ENCODE measurements around the gene RAD51B.

GRCh38 chr14:68735856-68736255 lies 916.3 kb downstream of the RAD51B start:
- TF ChIP-seq CTCF (IDR thresholded peaks at IDR 0.05; ENCODE audit: insufficient read depth, low read length) (no peak), POLR2AphosphoS5 (IDR thresholded peaks at IDR 0.05; ENCODE audit: low read depth) (no peak), GABPA (IDR thresholded peaks at IDR 0.05; ENCODE audit: low read depth) (no peak)
- TF ChIP-seq, protein P1, sequence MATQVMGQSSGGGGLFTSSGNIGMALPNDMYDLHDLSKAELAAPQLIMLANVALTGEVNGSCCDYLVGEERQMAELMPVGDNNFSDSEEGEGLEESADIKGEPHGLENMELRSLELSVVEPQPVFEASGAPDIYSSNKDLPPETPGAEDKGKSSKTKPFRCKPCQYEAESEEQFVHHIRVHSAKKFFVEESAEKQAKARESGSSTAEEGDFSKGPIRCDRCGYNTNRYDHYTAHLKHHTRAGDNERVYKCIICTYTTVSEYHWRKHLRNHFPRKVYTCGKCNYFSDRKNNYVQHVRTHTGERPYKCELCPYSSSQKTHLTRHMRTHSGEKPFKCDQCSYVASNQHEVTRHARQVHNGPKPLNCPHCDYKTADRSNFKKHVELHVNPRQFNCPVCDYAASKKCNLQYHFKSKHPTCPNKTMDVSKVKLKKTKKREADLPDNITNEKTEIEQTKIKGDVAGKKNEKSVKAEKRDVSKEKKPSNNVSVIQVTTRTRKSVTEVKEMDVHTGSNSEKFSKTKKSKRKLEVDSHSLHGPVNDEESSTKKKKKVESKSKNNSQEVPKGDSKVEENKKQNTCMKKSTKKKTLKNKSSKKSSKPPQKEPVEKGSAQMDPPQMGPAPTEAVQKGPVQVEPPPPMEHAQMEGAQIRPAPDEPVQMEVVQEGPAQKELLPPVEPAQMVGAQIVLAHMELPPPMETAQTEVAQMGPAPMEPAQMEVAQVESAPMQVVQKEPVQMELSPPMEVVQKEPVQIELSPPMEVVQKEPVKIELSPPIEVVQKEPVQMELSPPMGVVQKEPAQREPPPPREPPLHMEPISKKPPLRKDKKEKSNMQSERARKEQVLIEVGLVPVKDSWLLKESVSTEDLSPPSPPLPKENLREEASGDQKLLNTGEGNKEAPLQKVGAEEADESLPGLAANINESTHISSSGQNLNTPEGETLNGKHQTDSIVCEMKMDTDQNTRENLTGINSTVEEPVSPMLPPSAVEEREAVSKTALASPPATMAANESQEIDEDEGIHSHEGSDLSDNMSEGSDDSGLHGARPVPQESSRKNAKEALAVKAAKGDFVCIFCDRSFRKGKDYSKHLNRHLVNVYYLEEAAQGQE (IDR thresholded peaks at IDR 0.05; ENCODE audit: insufficient replicate concordance, low read depth): no peak

Data from HL-60 (cell line).